HEK293 (cell line): ENCODE results near the gene PTPN3.
A peak's percentile ranks its signal among the peaks of the same experiment; 100 is the strongest.
"Not testable (repeated sequence)": the region's sequence is repeated elsewhere in the genome, so short reads cannot be mapped to it uniquely, and the experiment has no call there.

Source experiments
- CTCF ChIA-PET: fragments of 350-600 bp; formaldehyde crosslinking; extraction: SDS; loops from one replicate; lab custom pipeline; 2021; ENCODE audit warnings: antibody characterized with exemption; lab: Yijun Ruan, JAX
- POLR2A ChIA-PET: fragments of 300-600 bp; formaldehyde crosslinking; extraction: SDS; loops from one replicate; lab custom pipeline; 2020; ENCODE audit warnings: antibody characterized with exemption, inconsistent platforms; lab: Yijun Ruan, JAX
- H3K27ac ChIP-seq: fragments of 200-500 bp; sonication (Bioruptor generic); 2 replicates; pipeline ENCODE4 v1.5.1; 2014; ENCODE audit warnings: low read depth, low read length, control low read depth, inconsistent platforms; ENCODE audit errors: extremely low read depth
- H3K36me3 ChIP-seq, 2 experiments: fragments of 200-500 bp in 1 of 2; sonication (Bioruptor generic) in 1 of 2; 1 replicate in 1 of 2; 2 replicates in 1 of 2; pipeline ENCODE4 v1.5.1; 2014 to 2017; ENCODE audit warnings: inconsistent platforms in 2 of 2, low read length in 2 of 2; ENCODE audit not compliant: control insufficient read depth in 2 of 2, insufficient read depth in 1 of 2
- H3K4me1 ChIP-seq: fragments of 200-500 bp; sonication (Bioruptor generic); 2 replicates; pipeline ENCODE4 v1.5.1; 2014; ENCODE audit warnings: mild to moderate bottlenecking, low read length, inconsistent platforms; ENCODE audit not compliant: control insufficient read depth, insufficient read depth
- H3K4me3 ChIP-seq: 2 replicates; pipeline ENCODE4 v1.5.1; 2011; ENCODE audit warnings: low read depth, mild to moderate bottlenecking, control low read depth, low read length, moderate library complexity
- H3K9me3 ChIP-seq: fragments of 200-500 bp; sonication (Bioruptor generic); 2 replicates; pipeline ENCODE4 v1.5.1; 2014; ENCODE audit warnings: low read depth, low read length, inconsistent platforms; ENCODE audit not compliant: control insufficient read depth, insufficient read depth
- GLIS1 ChIP-seq: fragments of 450-650 bp; formaldehyde crosslinking; IDR thresholded peaks from 2 replicates; pipeline ENCODE4 v1.5.1; 2016; ENCODE audit warnings: missing biosample characterization, missing genetic modification characterization
- HIC1 ChIP-seq: fragments of 450-650 bp; formaldehyde crosslinking; IDR thresholded peaks from 2 replicates; pipeline ENCODE4 v1.5.1; 2016; ENCODE audit warnings: missing biosample characterization, missing genetic modification characterization
- SETDB1 ChIP-seq: IDR thresholded peaks from one replicate; pipeline ENCODE4 v1.6.1; 2017; ENCODE audit warnings: mild to moderate bottlenecking, low read length, moderate library complexity, mixed read lengths; ENCODE audit not compliant: insufficient read length
- SP2 ChIP-seq: fragments of 450-650 bp; formaldehyde crosslinking; IDR thresholded peaks from 2 replicates; pipeline ENCODE4 v1.5.1; 2016; ENCODE audit warnings: missing biosample characterization, missing genetic modification characterization
- SP3 ChIP-seq: fragments of 450-650 bp; formaldehyde crosslinking; IDR thresholded peaks from 2 replicates; pipeline ENCODE4 v1.5.1; 2016; ENCODE audit warnings: missing biosample characterization, missing genetic modification characterization
- ZBTB10 ChIP-seq: fragments of 450-650 bp; formaldehyde crosslinking; IDR thresholded peaks from 2 replicates; pipeline ENCODE4 v1.5.1; 2016; ENCODE audit warnings: missing biosample characterization, missing genetic modification characterization
- ZBTB17 ChIP-seq: fragments of 450-650 bp; formaldehyde crosslinking; IDR thresholded peaks from 2 replicates; pipeline ENCODE4 v1.5.1; 2016; ENCODE audit warnings: missing biosample characterization, missing genetic modification characterization
- ZBTB20 ChIP-seq: fragments of 450-650 bp; formaldehyde crosslinking; IDR thresholded peaks from 2 replicates; pipeline ENCODE4 v1.5.1; 2016; ENCODE audit warnings: missing biosample characterization, missing genetic modification characterization
- ZBTB26 ChIP-seq: fragments of 450-650 bp; formaldehyde crosslinking; optimal IDR thresholded peaks from 2 replicates; pipeline ENCODE3; 2016; ENCODE audit warnings: missing biosample characterization, mild to moderate bottlenecking, missing genetic modification characterization
- ZBTB8A ChIP-seq: fragments of 450-650 bp; formaldehyde crosslinking; IDR thresholded peaks from 2 replicates; pipeline ENCODE4 v1.5.1; 2016; ENCODE audit warnings: missing biosample characterization, missing genetic modification characterization
- ZNF26 ChIP-seq: fragments of 450-650 bp; formaldehyde crosslinking; IDR thresholded peaks from 2 replicates; pipeline ENCODE4 v1.5.1; 2016; ENCODE audit warnings: missing biosample characterization, missing genetic modification characterization
- ZNF311 ChIP-seq: fragments of 450-650 bp; formaldehyde crosslinking; IDR thresholded peaks from 2 replicates; pipeline ENCODE4 v1.5.1; 2017; ENCODE audit warnings: missing biosample characterization, missing genetic modification characterization, borderline replicate concordance
- ZNF335 ChIP-seq: fragments of 450-650 bp; formaldehyde crosslinking; conservative IDR thresholded peaks from 2 replicates; pipeline ENCODE4 v1.5.1; 2016; ENCODE audit warnings: missing biosample characterization, missing genetic modification characterization
- ZNF513 ChIP-seq: fragments of 450-650 bp; IDR thresholded peaks from 2 replicates; pipeline ENCODE4 v1.5.1; 2018; ENCODE audit warnings: missing biosample characterization, missing genetic modification characterization
- ZNF529 ChIP-seq: fragments of 450-650 bp; formaldehyde crosslinking; IDR thresholded peaks from 2 replicates; pipeline ENCODE4 v1.5.1; 2017; ENCODE audit warnings: missing genetic modification characterization, missing biosample characterization; ENCODE audit not compliant: insufficient replicate concordance
- ZNF600 ChIP-seq: fragments of 450-650 bp; formaldehyde crosslinking; IDR thresholded peaks from 2 replicates; pipeline ENCODE4 v1.5.1; 2016; ENCODE audit warnings: missing biosample characterization, missing genetic modification characterization
- ZNF623 ChIP-seq: fragments of 450-650 bp; formaldehyde crosslinking; IDR thresholded peaks from 2 replicates; pipeline ENCODE4 v1.5.1; 2016; ENCODE audit warnings: missing biosample characterization, missing genetic modification characterization
- ZNF768 ChIP-seq: fragments of 450-650 bp; formaldehyde crosslinking; IDR thresholded peaks from 2 replicates; pipeline ENCODE4 v1.5.1; 2018; ENCODE audit warnings: missing biosample characterization, mild to moderate bottlenecking, missing genetic modification characterization

The PTPN3 gene

GRCh38 chr9:109498195-109499092 lies at the start of gene PTPN3:
Gene PTPN3 (minus strand): TSS chr9:109498307. CDS start chr9:109463434, 34,873 bp downstream.
- H3K4me1 ChIP-seq, result peaks cover 5% of the 10 kb centered on the region; the same call in 1 of the 2 replicates
- no peaks in the 10 kb centered on the region for H3K9me3 ChIP-seq
- no peak for TF ChIP-seq ZNF26 (tag by site-specific recombination)
- peak; percentile 34 for TF ChIP-seq ZBTB26 (tag by site-specific recombination)
- TF ChIP-seq SP2 (tag by site-specific recombination), result 0 out of 2 replicates have a peak, but pooled peaks have one; percentile 13
- TF ChIP-seq ZNF513, result no peak
- no peak for TF ChIP-seq SP3 (tag by site-specific recombination)
- TF ChIP-seq ZNF335 (tag by site-specific recombination), result peak; percentile 31
- TF ChIP-seq HIC1 (tag by site-specific recombination), result 0 out of 2 replicates have a peak, but pooled peaks have one; percentile 24
- TF ChIP-seq ZBTB17 (tag by site-specific recombination), result peak; percentile 52
- TF ChIP-seq ZNF768, result no peak
- peak; percentile 54 for TF ChIP-seq ZBTB8A (tag by site-specific recombination)
- peak; percentile 69 for TF ChIP-seq ZNF623 (tag by site-specific recombination)
- peak within 1 kb of the TSS; percentile 62 for H3K4me3 ChIP-seq
- H3K36me3 ChIP-seq, result peaks cover 0 to 2% of the 10 kb centered on the region in 2 experiments; a peak in 1 of 3 replicates
- ChIA-PET CTCF (interaction anchor here (0.6 to 1.2 kb wide), 5 partner anchors 17 to 570 kb away, joined by 3 to 4 read pairs (median 3); no protein-coding TSS in a partner anchor), POLR2A (interaction anchor here (1.4 kb wide), 1 partner anchor 58 kb away, joined by 4 read pairs; no protein-coding TSS in a partner anchor)
- H3K27ac ChIP-seq, result peak within 1 kb of the TSS; percentile 46; the same call in 1 of the 2 replicates

GRCh38 chr9:109544954-109545353 lies 46.8 kb upstream of the PTPN3 start:
- POLR2A ChIA-PET, result not testable (repeated sequence)

GRCh38 chr9:109542922-109543321 lies 44.8 kb upstream of the PTPN3 start:
- CTCF ChIA-PET, result no interaction called here
- H3K36me3 ChIP-seq, result no peaks in the 10 kb centered on the region
- TF ChIP-seq ZBTB20, result no peak
- no peak for TF ChIP-seq ZNF311 (tag by site-specific recombination)
- TF ChIP-seq ZBTB10 (tag by site-specific recombination), result no peak
- no peak for TF ChIP-seq GLIS1
- no peak for TF ChIP-seq ZNF600
- no peak for TF ChIP-seq ZNF529
- H3K9me3 ChIP-seq, result no peaks in the 10 kb centered on the region
- H3K4me1 ChIP-seq, result no peaks in the 10 kb centered on the region
- POLR2A ChIA-PET, result no interaction called here
- H3K4me3 ChIP-seq, result no peak overlapping the region
- no peak overlapping the region for H3K27ac ChIP-seq

More at GRCh38 chr9:109544954-109545353, 46.8 kb upstream of the PTPN3 start:
- peak; percentile 70 for TF ChIP-seq SETDB1
- not testable (repeated sequence) for H3K4me3 ChIP-seq, H3K4me1 ChIP-seq, H3K27ac ChIP-seq, H3K36me3 ChIP-seq, H3K9me3 ChIP-seq
- CTCF ChIA-PET, result interaction anchor here (0.7 kb wide), 1 partner anchor 234 kb away, joined by 6 read pairs; no protein-coding TSS in a partner anchor
